ENCODE results near the gene U2SURP.

The U2SURP gene

GRCh38 chr3:143084856-143085731 is 83.7 kb downstream of the U2SURP start:
- H3K36me3 ChIP-seq: no peaks in the 10 kb centered on the region
- H3K9me3 ChIP-seq: no peaks in the 10 kb centered on the region
- no peak for TF ChIP-seq CTCF (IDR thresholded peaks at IDR 0.05)
- DNase-seq: no peak
- H3K4me1 ChIP-seq: no peaks in the 10 kb centered on the region
- no peak overlapping the region for H3K4me3 ChIP-seq
- peaks cover 0 to 7% of the 10 kb centered on the region in 2 donors for H3K27me3 ChIP-seq
- intact Hi-C loops (cut with DNase I; ENCODE audit: low total_unique reads): no loop called here
- H3K27ac ChIP-seq: no peak overlapping the region

- H3K4me3 ChIP-seq: no peak overlapping the region
- peaks cover 0 to 4% of the 10 kb centered on the region in 2 donors for H3K27me3 ChIP-seq
- no peaks in the 10 kb centered on the region for H3K4me1 ChIP-seq
- H3K27ac ChIP-seq: no peak overlapping the region
- intact Hi-C loops (cut with DNase I; ENCODE audit: low total_unique reads): no loop called here
- no peaks in the 10 kb centered on the region for H3K9me3 ChIP-seq
- DNase-seq: no peak
- TF ChIP-seq CTCF (IDR thresholded peaks at IDR 0.05): no peak
- no peaks in the 10 kb centered on the region for H3K36me3 ChIP-seq
Observed at GRCh38 chr3:143088835-143089234, 87.5 kb downstream of the U2SURP start.

GRCh38 chr3:143089965-143090364 is 88.6 kb downstream of the U2SURP start:
- H3K27ac ChIP-seq: no peak overlapping the region
- TF ChIP-seq CTCF (IDR thresholded peaks at IDR 0.05): no peak
- intact Hi-C loops (cut with DNase I; ENCODE audit: low total_unique reads): no loop called here
- H3K36me3 ChIP-seq: no peaks in the 10 kb centered on the region
- no peaks in the 10 kb centered on the region for H3K9me3 ChIP-seq
- no peak for DNase-seq
- peaks cover 0 to under 1% of the 10 kb centered on the region in 2 donors for H3K27me3 ChIP-seq
- no peaks in the 10 kb centered on the region for H3K4me1 ChIP-seq
- H3K4me3 ChIP-seq: no peak overlapping the region

GRCh38 chr3:143090486-143090885 is 89.1 kb downstream of the U2SURP start:
- no peak for TF ChIP-seq CTCF (IDR thresholded peaks at IDR 0.05)
- DNase-seq: no peak
- Histone ChIP-seq H3K4me3 (no peak overlapping the region), H3K27me3 (peaks cover 0 to 3% of the 10 kb centered on the region in 2 donors), H3K36me3 (no peaks in the 10 kb centered on the region), H3K4me1 (no peaks in the 10 kb centered on the region), H3K27ac (no peak overlapping the region), H3K9me3 (no peaks in the 10 kb centered on the region)
- intact Hi-C loops (cut with DNase I; ENCODE audit: low total_unique reads): no loop called here

- Histone ChIP-seq H3K36me3 (no peaks in the 10 kb centered on the region), H3K27me3 (peaks cover 0 to 3% of the 10 kb centered on the region in 2 donors), H3K4me3 (no peak overlapping the region), H3K27ac (no peak overlapping the region), H3K9me3 (no peaks in the 10 kb centered on the region), H3K4me1 (no peaks in the 10 kb centered on the region)
- DNase-seq: no peak
- no peak for TF ChIP-seq CTCF (IDR thresholded peaks at IDR 0.05)
- intact Hi-C loops (cut with DNase I; ENCODE audit: low total_unique reads): no loop called here
Observed at GRCh38 chr3:143090976-143091837, 89.8 kb downstream of the U2SURP start.

Data from tibial artery (tissue), 4 donors.